ENCODE results near the gene IGSF1.

- TF ChIP-seq TCF4 (CRISPR knock-in tag; IDR thresholded peaks at IDR 0.05; ENCODE audit: borderline replicate concordance) (no peak), SNAI2 (CRISPR knock-in tag; IDR thresholded peaks at IDR 0.05) (no peak), ZFP30 (CRISPR knock-in tag; IDR thresholded peaks at IDR 0.05) (no peak), PPARA (CRISPR knock-in tag; IDR thresholded peaks at IDR 0.05; ENCODE audit: borderline replicate concordance) (no peak), ZNF8 (CRISPR knock-in tag; IDR thresholded peaks at IDR 0.05) (no peak)
- TF ChIP-seq, protein P1, sequence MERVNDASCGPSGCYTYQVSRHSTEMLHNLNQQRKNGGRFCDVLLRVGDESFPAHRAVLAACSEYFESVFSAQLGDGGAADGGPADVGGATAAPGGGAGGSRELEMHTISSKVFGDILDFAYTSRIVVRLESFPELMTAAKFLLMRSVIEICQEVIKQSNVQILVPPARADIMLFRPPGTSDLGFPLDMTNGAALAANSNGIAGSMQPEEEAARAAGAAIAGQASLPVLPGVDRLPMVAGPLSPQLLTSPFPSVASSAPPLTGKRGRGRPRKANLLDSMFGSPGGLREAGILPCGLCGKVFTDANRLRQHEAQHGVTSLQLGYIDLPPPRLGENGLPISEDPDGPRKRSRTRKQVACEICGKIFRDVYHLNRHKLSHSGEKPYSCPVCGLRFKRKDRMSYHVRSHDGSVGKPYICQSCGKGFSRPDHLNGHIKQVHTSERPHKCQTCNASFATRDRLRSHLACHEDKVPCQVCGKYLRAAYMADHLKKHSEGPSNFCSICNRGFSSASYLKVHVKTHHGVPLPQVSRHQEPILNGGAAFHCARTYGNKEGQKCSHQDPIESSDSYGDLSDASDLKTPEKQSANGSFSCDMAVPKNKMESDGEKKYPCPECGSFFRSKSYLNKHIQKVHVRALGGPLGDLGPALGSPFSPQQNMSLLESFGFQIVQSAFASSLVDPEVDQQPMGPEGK (CRISPR knock-in tag; IDR thresholded peaks at IDR 0.05; ENCODE audit: borderline replicate concordance) = no peak
- TF ChIP-seq, protein P2, sequence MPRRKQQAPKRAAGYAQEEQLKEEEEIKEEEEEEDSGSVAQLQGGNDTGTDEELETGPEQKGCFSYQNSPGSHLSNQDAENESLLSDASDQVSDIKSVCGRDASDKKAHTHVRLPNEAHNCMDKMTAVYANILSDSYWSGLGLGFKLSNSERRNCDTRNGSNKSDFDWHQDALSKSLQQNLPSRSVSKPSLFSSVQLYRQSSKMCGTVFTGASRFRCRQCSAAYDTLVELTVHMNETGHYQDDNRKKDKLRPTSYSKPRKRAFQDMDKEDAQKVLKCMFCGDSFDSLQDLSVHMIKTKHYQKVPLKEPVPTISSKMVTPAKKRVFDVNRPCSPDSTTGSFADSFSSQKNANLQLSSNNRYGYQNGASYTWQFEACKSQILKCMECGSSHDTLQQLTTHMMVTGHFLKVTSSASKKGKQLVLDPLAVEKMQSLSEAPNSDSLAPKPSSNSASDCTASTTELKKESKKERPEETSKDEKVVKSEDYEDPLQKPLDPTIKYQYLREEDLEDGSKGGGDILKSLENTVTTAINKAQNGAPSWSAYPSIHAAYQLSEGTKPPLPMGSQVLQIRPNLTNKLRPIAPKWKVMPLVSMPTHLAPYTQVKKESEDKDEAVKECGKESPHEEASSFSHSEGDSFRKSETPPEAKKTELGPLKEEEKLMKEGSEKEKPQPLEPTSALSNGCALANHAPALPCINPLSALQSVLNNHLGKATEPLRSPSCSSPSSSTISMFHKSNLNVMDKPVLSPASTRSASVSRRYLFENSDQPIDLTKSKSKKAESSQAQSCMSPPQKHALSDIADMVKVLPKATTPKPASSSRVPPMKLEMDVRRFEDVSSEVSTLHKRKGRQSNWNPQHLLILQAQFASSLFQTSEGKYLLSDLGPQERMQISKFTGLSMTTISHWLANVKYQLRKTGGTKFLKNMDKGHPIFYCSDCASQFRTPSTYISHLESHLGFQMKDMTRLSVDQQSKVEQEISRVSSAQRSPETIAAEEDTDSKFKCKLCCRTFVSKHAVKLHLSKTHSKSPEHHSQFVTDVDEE (CRISPR knock-in tag; IDR thresholded peaks at IDR 0.05) = no peak
- TF ChIP-seq, protein P3, sequence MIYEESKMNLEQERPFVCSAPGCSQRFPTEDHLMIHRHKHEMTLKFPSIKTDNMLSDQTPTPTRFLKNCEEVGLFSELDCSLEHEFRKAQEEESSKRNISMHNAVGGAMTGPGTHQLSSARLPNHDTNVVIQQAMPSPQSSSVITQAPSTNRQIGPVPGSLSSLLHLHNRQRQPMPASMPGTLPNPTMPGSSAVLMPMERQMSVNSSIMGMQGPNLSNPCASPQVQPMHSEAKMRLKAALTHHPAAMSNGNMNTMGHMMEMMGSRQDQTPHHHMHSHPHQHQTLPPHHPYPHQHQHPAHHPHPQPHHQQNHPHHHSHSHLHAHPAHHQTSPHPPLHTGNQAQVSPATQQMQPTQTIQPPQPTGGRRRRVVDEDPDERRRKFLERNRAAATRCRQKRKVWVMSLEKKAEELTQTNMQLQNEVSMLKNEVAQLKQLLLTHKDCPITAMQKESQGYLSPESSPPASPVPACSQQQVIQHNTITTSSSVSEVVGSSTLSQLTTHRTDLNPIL (CRISPR knock-in tag; IDR thresholded peaks at IDR 0.05; ENCODE audit: low read depth) = no peak
These were observed 16.1 kb downstream of the IGSF1 start for GRCh38 chrX:131273011-131273410.

Measured in SK-N-SH treated with all-trans-retinoic acid at 6 μM for 48 hours (cell line).